GM18499 (cell line): ENCODE results near the gene BCAR3.
"Not testable (repeated sequence)": the region's sequence is repeated elsewhere in the genome, so short reads cannot be mapped to it uniquely, and the experiment has no call there.

Experiments
- ATAC-seq: cut with Tn5 transposase; IDR thresholded peaks from one replicate; pipeline ENCODE4 v1.9.1; 2021; ENCODE audit warnings: moderate number of reproducible peaks; ENCODE audit not compliant: insufficient read depth, unreplicated experiment

BCAR3 gene

DNA sequence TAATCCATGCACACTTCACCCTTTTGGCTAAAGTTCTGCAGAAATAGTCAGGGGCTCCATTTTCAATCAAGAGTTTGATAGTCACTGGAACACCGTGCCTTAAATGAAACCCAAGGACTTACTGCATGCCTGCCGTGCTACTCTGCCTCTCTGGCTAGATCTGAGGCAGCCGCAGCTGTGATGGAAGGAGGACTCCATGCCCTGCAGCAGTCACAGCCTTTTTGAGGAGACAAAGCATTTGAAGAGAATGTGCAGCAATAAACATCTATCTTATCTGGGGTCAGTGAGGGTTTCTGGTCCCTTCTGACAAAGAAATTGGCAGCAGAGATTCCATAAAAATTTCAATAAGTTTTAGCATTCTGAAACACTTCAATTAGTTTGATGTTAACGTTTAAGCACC lies 78.0 kb downstream of the BCAR3 start:
- ATAC-seq, result no peak

DNA sequence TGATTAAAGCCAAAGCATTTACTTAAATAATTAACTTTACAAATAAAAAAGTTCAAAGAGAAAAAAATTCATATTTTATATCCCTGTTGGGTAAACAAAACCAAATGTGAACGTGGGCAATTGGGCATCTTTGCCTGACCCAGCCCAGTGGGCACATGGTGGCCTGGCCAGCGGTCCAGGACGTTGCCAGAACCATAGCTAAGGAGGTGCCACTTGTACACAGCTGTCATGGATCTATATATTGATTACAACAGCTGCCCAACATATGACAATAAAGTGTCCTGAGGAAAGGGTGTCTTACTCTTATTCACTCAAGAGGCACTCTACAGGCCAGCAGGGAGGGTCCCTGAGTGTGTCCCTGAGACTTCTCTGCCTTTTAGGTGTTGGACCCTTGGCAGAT lies 78.5 kb downstream of the BCAR3 start:
- no peak for ATAC-seq

GRCh38 chr1:93602101-93602500 lies 79.5 kb downstream of the BCAR3 start:
- no peak for ATAC-seq

DNA sequence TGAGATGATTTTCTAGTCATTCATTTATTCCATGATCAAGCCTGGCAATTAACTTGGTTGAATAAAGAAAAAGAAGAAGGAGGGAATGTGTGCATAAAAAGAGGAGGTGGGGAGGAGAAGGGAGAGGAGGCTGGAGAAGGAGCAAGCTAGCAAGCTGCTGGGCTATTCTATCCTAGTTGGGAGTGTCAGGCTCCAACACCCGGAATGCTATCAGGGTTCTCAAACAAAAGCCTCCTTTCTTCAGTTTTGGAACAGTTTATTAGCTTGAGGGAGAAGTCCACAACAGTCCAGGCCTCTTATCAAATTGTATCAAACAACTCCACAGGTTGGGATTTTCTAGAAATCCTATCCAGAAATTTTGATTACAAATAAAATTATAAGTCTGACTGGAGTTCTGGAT lies 80.0 kb downstream of the BCAR3 start:
- ATAC-seq, result no peak

- no peak for ATAC-seq
These were observed 81.0 kb downstream of the BCAR3 start for GRCh38 chr1:93600663-93601062.

- no peak for ATAC-seq
These were observed 82.2 kb downstream of the BCAR3 start for GRCh38 chr1:93599479-93599878.

GRCh38 chr1:93598861-93599439 lies 82.7 kb downstream of the BCAR3 start:
- ATAC-seq, result no peak

- ATAC-seq, result no peak
These were observed 83.2 kb downstream of the BCAR3 start for GRCh38 chr1:93598396-93598795.

DNA sequence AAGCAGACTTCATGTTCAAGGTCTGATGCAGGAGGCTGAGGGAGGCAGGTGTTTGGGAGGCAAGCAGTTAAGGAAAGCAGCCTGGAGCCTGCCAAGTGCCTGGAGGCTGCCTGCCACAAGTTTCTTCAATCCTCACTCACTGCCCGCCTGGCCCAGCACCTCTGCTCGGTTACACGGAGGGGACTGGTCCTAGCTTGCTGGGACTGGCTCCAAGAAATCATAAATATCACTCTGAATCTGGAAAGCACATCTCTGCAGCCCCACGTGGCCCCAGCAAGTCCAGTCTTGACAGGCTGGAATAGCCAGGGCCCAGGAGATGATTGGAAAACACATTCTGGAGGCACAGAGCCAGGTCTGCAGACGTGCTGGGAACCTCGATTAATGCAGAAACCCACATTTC lies 83.9 kb downstream of the BCAR3 start:
- ATAC-seq, result no peak

GRCh38 chr1:93596329-93597089 lies 85.1 kb downstream of the BCAR3 start:
- ATAC-seq, result no peak

GRCh38 chr1:93595743-93596142 lies 85.9 kb downstream of the BCAR3 start:
- no peak for ATAC-seq

DNA sequence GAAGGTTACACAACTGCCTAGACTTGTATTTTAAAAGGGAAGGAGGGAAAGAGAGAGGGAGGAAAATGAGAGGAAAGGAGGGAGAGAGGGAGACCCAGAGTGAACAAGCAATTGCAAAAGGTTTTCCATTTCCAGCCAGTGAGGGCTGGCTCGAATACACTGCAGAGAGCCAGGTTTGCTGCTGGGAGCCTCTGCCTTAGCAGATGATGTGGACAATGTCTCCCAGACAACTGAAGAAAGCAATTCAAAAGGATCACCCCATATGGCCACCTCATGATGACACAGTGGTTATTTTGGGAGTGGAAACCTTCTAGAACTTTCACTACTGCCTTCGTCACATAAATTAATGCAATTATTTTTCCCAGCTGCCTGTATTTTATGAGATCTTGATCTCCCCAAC lies 86.4 kb downstream of the BCAR3 start:
- no peak for ATAC-seq

DNA sequence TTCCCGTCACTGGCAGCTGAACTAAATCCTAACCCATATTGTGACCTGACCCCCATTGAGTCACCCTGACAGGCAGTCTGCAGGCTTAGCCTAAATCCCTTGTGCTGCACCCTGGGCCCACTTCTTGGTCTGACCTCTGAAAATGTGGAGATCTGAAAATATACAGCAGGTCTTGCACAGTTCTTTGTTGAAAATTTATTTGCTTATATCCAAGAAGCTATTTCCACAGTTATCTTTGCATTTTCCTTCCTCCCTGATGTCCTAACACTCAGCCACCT lies 87.1 kb downstream of the BCAR3 start:
- no peak for ATAC-seq

GRCh38 chr1:93593854-93594602 lies 87.6 kb downstream of the BCAR3 start:
- ATAC-seq, result no peak

- ATAC-seq, result no peak
These were observed 89.1 kb downstream of the BCAR3 start for GRCh38 chr1:93592551-93592949.

GRCh38 chr1:93591676-93592550 lies 89.7 kb downstream of the BCAR3 start:
- ATAC-seq, result no peak

GRCh38 chr1:93591291-93591675 lies 90.4 kb downstream of the BCAR3 start:
- ATAC-seq, result not testable (repeated sequence)

DNA sequence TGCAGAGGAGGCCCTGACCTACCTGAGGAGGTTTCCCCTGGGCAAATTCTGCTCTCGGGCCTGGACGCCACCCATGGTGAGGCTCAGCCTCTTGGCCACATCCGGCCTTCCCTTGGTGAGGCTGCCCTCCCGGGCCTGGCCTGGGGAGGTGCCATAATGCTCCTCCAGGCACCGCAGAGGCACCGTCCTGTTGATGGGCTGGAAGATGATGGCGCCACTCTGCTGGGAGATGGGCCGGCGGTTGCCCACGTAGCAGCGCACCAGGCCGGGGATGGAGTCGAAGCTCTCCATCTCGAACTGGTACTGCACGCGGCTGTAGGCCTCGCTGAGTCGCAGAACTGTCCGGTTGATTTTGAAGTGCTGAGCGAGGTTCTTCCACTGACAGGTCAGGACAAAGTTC lies 92.7 kb downstream of the BCAR3 start:
- ATAC-seq, result no peak

GRCh38 chr1:93588206-93588605 lies 93.4 kb downstream of the BCAR3 start:
- ATAC-seq, result no peak

DNA sequence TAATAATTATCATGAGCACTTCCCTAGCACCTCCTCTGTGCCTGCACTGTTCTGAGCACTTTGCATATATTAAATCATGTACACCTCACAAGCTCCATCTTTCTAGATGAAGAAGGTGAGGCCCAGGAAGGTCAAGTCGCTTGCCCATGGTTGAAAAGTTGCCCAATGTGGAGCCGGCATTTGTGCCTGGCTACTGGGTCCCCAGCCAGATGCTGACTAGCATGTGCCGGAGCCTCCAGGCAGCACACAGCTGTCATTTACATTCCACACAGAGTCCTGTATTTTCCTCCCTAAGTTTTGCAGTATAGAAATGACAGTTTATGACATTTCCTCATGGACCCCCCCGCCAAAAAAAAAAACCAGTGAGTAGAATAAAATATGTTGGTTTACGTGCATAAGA lies 94.3 kb downstream of the BCAR3 start:
- no peak for ATAC-seq
